HG03565 (cell line): ENCODE measurements around the gene ANKRD40.

Experiments
- ATAC-seq: cut with Tn5 transposase; IDR thresholded peaks from one replicate; pipeline ENCODE4 v1.9.1; 2021; ENCODE audit warnings: mild to moderate bottlenecking, moderate library complexity; ENCODE audit not compliant: unreplicated experiment

ANKRD40 gene

DNA sequence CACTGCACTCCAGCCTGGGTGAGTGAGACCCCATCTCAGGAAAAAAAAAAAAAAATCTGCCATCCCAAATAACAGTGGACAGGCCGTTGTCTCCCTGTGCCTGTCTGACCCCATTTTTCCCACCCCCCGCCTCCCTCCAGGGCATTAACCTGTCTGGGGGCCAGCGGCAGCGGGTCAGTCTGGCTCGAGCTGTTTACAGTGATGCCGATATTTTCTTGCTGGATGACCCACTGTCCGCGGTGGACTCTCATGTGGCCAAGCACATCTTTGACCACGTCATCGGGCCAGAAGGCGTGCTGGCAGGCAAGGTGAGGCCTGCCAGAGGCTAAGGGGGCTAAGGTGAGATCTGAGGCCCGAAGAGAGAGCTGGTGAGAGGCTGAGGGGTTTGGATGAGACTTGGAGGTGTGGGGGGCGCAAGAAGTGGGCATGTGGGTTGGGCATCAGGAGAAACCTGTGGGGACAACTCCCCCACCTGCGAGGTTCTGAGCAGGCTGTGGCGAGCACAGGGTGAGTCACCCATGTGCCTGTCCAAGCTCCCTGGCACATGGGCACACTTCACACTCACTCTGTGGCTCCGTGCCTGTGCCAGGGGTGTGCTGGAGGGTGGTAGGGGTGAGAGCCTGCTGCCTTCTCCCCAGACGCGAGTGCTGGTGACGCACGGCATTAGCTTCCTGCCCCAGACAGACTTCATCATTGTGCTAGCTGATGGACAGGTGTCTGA lies 34.7 kb downstream of the ANKRD40 start:
- ATAC-seq, result no peak

- ATAC-seq, result no peak
Observed at GRCh38 chr17:50672071-50672470, 35.6 kb downstream of the ANKRD40 start.

DNA sequence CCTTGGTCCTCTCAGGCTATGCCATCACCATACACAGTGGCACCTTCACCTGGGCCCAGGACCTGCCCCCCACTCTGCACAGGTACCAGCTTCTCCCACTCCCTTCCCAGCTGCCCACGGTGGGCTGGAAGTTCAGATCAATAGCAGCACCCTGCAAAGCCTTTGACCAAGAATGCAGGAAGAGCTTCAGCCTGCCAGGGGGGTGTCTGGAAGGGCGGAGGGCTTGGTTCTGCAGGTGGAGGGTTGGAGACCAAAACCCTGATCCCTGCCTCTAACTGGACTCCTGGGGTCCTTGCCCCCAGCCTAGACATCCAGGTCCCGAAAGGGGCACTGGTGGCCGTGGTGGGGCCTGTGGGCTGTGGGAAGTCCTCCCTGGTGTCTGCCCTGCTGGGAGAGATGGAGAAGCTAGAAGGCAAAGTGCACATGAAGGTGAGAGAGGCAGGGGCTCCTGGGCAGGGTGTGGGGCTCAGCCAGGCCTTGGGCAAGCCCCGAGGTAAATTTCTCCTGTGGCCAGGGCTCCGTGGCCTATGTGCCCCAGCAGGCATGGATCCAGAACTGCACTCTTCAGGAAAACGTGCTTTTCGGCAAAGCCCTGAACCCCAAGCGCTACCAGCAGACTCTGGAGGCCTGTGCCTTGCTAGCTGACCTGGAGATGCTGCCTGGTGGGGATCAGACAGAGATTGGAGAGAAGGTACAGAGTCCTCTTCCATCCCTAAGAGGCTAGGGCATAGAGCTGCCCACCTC lies 38.7 kb downstream of the ANKRD40 start:
- ATAC-seq, result no peak

- ATAC-seq, result no peak
Observed at GRCh38 chr17:50668025-50668837, 39.5 kb downstream of the ANKRD40 start.

- no peak for ATAC-seq
Observed at GRCh38 chr17:50667259-50668024, 40.3 kb downstream of the ANKRD40 start.

GRCh38 chr17:50666316-50666715 lies 41.4 kb downstream of the ANKRD40 start:
- no peak for ATAC-seq

- ATAC-seq, result no peak
Observed at GRCh38 chr17:50665838-50666237, 41.9 kb downstream of the ANKRD40 start.

- ATAC-seq, result no peak
Observed at GRCh38 chr17:50664788-50665458, 42.8 kb downstream of the ANKRD40 start.

DNA sequence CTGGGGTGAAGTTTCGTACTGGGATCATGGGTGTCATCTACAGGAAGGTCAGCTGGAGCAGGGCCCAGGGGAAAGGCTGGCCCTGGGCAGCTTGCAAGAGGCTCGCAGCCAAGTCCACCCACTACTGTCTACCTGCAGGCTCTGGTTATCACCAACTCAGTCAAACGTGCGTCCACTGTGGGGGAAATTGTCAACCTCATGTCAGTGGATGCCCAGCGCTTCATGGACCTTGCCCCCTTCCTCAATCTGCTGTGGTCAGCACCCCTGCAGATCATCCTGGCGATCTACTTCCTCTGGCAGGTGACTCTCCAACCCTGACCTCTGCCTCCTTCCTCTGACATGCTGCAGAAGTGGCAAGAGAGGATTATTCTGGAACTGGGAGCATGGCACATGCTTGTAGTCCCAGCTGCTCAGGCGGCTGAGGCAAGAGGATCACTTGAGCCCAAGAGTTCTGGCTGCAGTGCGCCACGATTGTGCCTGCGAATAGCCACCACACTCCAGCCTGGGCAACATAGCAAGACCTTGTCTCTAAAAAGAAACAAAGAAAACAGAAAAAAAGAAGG lies 43.8 kb downstream of the ANKRD40 start:
- no peak for ATAC-seq

DNA sequence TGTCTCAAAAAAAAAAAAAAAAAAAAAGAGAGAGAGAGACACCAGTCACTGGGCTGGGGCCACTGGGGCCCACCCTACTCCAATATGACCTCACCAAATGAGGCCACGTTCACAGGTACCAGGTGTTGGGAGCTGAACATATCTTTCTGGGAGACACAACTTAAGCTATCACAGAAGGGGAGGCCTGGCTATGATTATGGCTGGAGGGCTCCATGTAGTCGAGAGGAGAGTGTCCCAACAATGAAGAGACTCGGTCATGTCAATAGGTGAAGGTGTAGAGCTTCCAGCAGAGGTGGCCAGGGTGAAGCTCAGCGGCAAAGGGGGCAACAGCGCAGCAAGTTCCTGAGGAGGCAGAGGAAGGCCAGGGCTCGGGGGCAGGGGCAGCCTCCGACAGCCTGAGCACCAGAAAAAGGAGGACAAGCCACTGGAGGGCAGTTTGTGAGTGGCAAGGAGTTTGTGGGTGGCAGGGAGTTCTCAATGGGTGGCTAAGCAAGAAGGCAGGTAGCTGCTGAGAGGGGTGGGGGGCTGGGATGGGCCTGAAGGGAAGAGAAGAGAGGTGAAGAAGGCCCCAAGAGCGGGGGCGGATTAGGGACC lies 45.0 kb downstream of the ANKRD40 start:
- no peak for ATAC-seq

GRCh38 chr17:50661795-50662391 lies 45.8 kb downstream of the ANKRD40 start:
- no peak for ATAC-seq

DNA sequence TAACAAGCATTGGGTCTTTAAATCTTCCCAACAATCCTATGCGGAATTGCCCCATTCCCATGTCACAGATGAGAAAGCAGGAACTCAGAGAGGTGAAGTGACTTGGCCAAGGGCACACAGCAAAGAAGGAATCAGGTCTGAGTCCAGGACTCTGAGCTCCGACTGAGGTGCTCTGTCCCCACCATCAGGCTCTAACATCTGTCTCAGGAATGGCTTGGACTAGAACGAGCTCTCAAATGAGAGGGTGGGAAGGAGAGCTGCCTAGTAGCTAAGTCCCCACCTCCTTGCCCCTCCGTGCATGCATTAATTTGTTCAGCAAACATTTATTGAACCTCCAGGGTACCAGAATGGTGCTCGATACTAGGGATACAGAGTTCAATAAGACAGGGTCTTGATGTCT lies 46.4 kb downstream of the ANKRD40 start:
- ATAC-seq, result no peak

DNA sequence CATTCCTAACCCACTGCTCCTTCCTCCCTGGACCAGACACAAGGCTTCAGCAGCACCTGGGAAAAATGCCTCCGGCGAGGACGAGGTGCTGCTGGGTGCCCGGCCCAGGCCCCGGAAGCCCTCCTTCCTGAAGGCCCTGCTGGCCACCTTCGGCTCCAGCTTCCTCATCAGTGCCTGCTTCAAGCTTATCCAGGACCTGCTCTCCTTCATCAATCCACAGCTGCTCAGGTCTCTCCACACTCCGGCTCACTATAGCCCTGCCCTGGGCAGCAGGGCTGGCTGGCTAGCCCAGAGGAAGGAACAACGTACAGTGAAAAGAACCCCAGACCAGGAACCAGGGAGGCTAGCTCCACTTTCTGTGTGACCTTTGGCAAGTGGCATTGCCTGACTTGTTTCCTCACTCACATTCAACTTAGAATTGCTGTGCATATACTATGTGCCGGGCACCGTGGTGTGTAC lies 46.8 kb downstream of the ANKRD40 start:
- no peak for ATAC-seq

- no peak for ATAC-seq
Observed at GRCh38 chr17:50660042-50660886, 47.5 kb downstream of the ANKRD40 start.

- ATAC-seq, result no peak
Observed at GRCh38 chr17:50659179-50659578, 48.5 kb downstream of the ANKRD40 start.

GRCh38 chr17:50658616-50659015 lies 49.1 kb downstream of the ANKRD40 start:
- no peak for ATAC-seq

DNA sequence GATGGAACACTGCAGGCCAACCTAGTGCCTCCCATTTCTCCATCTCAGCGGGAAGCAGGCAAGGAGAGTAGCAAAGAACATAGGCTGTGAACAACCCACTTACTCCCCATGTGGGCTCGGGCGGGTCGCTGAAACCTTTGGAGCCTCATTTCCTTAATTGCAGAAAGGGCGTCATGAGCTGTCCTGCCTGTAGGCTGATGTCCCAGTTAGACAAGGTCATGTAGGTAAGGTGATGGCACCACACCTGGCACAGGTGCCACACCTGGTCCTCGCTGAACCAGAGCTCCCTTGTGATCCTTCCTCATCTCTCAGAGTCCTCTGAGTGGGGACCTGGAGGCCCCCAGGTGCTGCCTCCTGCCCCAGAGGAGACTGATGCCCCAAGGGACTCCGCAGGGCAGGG lies 50.1 kb downstream of the ANKRD40 start:
- no peak for ATAC-seq

DNA sequence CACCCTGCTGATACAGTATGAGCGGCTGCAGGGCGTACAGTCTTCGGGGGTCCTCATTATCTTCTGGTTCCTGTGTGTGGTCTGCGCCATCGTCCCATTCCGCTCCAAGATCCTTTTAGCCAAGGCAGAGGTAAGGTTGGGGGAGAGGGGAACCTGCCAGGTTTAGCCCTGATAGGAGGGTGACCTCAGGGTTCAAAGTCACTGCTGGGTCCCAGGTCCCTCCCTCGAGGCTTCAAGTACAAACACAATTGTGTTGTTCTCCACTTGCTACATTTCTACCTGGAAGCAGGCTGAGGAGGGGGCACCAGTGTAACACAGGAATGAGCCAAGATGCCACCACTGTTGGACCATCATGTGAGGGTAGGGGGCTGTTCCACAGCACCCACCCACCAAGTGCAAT lies 50.7 kb downstream of the ANKRD40 start:
- no peak for ATAC-seq
